Mammary epithelial cell (primary cell): ENCODE results near the gene TBC1D2B.

ENCODE experiments used
- CTCF ChIP-seq, 2 donors: IDR thresholded peaks in 1 of 2; conservative IDR thresholded peaks in 1 of 2; 2 replicates each; pipeline ENCODE4 v1.5.1; 2011 to 2012; ENCODE audit warnings: inconsistent platforms in 2 of 2, low read length in 2 of 2, mild to moderate bottlenecking in 2 of 2, control low read depth in 1 of 2, low read depth in 1 of 2; ENCODE audit not compliant: insufficient read depth in 1 of 2; ENCODE audit errors: extremely low read depth in 1 of 2
- EZH2 ChIP-seq: IDR thresholded peaks from 2 replicates; pipeline ENCODE4 v1.6.1; 2012; ENCODE audit warnings: low read length, inconsistent platforms, borderline replicate concordance

- no peak for TF ChIP-seq CTCF (conservative IDR thresholded peaks at IDR 0.05 in 1 of 2, IDR thresholded peaks at IDR 0.05 in 1 of 2; ENCODE audit: extremely low read depth in 1 of 2, insufficient read depth in 1 of 2, low read depth in 1 of 2, low read length in 2 of 2)
- TF ChIP-seq EZH2 = no peak
These were observed 32.6 kb upstream of the TBC1D2B start for GRCh38 chr15:78110096-78110495.
